HL-60 (cell line): Measurements from ENCODE around the gene PSMD11.

ENCODE experiments used
- TF ChIP-seq, protein P1 (sequence below): IDR thresholded peaks from one replicate; pipeline ENCODE4 v1.5.1; 2011; ENCODE audit warnings: low read length, control low read depth, inconsistent platforms; ENCODE audit not compliant: insufficient read depth
- TF ChIP-seq, protein P2 (sequence below): IDR thresholded peaks from 2 replicates; pipeline ENCODE4 v1.6.1; 2012; ENCODE audit warnings: low read depth; ENCODE audit not compliant: insufficient replicate concordance

DNA sequence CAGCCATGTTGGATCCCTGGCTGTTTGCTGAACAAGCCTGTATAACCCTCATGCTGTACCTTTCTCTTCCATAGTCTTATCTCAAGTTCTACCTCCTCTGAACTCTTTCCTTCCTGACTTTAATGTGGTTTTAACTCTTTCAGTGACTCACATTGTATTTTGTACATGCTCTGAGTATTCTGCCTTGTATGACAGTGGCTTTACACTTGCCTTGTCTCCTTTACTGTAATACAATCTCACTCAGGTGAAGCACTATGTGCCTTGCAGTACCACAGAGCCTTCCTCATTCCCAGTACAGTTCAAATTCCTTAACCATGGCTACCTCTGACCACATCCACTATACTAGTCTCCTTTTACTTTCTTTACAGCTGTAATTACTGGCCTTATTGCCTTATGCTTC is 14.1 kb downstream of the PSMD11 start:
- TF ChIP-seq, protein P1, sequence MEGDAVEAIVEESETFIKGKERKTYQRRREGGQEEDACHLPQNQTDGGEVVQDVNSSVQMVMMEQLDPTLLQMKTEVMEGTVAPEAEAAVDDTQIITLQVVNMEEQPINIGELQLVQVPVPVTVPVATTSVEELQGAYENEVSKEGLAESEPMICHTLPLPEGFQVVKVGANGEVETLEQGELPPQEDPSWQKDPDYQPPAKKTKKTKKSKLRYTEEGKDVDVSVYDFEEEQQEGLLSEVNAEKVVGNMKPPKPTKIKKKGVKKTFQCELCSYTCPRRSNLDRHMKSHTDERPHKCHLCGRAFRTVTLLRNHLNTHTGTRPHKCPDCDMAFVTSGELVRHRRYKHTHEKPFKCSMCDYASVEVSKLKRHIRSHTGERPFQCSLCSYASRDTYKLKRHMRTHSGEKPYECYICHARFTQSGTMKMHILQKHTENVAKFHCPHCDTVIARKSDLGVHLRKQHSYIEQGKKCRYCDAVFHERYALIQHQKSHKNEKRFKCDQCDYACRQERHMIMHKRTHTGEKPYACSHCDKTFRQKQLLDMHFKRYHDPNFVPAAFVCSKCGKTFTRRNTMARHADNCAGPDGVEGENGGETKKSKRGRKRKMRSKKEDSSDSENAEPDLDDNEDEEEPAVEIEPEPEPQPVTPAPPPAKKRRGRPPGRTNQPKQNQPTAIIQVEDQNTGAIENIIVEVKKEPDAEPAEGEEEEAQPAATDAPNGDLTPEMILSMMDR: no peak
- TF ChIP-seq, protein P2, sequence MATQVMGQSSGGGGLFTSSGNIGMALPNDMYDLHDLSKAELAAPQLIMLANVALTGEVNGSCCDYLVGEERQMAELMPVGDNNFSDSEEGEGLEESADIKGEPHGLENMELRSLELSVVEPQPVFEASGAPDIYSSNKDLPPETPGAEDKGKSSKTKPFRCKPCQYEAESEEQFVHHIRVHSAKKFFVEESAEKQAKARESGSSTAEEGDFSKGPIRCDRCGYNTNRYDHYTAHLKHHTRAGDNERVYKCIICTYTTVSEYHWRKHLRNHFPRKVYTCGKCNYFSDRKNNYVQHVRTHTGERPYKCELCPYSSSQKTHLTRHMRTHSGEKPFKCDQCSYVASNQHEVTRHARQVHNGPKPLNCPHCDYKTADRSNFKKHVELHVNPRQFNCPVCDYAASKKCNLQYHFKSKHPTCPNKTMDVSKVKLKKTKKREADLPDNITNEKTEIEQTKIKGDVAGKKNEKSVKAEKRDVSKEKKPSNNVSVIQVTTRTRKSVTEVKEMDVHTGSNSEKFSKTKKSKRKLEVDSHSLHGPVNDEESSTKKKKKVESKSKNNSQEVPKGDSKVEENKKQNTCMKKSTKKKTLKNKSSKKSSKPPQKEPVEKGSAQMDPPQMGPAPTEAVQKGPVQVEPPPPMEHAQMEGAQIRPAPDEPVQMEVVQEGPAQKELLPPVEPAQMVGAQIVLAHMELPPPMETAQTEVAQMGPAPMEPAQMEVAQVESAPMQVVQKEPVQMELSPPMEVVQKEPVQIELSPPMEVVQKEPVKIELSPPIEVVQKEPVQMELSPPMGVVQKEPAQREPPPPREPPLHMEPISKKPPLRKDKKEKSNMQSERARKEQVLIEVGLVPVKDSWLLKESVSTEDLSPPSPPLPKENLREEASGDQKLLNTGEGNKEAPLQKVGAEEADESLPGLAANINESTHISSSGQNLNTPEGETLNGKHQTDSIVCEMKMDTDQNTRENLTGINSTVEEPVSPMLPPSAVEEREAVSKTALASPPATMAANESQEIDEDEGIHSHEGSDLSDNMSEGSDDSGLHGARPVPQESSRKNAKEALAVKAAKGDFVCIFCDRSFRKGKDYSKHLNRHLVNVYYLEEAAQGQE: no peak
